Activated CD8-positive, alpha-beta memory T cell treated with anti-CD3 and anti-CD28 coated beads for 24 hours (primary cell): ENCODE data around the gene DOK4.
"Not testable (repeated sequence)": the region's sequence is repeated elsewhere in the genome, so short reads cannot be mapped to it uniquely, and the experiment has no call there.

ENCODE experiments used
- DNase-seq: peaks from one replicate; pipeline ENCODE4 v3.0.0-alpha.2; 2020

Gene DOK4

DNA sequence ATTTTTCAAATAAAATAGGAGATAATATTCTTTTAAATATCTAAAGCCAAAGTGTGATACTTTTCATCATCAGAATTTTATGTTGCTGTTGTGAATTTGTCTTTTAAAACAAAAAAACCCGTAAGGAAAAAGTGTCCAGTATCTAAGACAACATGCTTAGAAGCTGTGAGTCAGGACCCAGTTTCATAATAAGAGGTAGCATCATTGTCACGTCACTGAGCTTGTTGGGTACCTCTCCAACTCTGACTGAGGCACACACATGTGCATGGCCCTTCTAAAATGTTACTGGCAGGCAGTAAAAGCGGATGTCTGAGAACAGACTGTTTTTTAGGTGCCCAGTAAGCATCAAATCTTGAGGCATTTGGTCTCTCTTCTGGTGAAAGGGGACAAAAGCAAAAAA lies 41.6 kb downstream of the DOK4 start:
- no peak for DNase-seq

DNA sequence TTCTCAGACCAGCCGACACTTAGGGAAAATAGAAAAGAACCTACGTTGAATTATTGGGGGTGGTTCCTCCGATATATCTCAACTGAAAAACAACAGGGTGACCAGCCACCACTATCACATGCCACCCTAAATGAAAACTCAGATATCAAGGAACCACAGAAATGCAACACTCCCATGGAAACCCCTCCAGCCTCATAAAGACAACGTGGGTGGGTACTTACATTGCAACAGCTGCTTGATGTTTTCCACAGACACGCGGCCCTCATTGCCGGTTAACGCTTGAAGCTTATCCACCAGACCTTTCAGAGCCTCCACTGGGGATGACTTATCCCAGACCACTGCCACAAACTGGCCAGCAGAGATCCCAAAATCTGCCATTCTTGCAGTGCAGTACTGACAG lies 45.7 kb downstream of the DOK4 start:
- not testable (repeated sequence) for DNase-seq

DNA sequence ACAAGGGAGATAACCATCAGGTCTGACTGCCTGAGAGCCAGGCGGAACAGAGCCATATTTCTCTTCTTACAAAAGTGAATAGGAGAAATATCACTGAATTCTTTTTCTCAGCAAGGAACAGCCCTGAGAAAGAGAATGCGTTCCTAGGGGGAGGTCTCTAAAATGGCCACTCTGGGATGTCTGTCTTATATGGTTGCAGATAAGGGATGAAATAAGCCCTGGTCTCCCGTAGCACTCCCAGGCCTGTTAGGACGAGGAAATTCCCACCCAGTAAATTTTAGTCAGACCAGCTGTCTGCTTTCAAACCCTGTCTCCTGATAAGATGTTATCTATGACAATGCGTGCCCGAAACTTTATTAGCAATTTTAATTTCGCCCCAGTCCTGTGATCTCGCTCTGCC lies 46.3 kb downstream of the DOK4 start:
- DNase-seq: not testable (repeated sequence)

DNA sequence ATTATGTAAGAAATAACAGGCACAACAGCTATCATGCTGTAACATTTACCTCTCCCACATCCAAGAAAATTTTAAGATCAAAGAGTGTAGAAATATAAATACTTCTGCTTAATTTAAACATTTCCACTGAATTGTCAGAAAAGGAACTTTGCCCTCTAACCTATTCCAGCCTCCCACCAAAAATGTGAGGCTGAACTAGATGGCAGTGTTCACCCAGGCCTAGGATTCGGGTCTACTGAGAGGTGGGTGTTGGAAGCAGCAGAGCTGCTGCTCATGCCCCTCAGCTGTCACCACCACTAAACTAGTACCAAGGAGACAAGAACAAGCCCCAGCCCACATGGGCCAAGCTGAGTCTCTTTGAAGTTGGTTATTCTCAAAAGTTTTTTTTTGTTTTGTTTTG lies 50.5 kb downstream of the DOK4 start:
- no peak for DNase-seq

DNA sequence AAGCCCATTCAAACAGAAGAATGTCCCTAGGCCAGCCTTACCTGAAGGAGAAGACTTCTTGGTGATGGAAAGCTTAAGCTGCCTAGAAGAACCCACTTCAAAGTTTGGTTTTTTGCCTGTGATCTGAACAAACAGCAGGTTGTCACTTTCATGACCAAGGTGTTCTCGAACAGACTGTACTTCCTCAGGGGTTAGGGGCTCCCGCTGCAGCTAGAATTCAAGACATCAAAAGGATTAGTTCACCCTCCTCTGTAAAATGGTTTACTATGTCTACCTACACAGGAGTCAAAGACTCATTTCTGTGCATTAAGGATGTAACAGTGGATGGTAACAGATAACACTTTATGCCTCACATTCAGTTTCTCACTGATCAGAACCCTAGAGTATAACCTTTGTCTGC lies 52.3 kb downstream of the DOK4 start:
- no peak for DNase-seq

DNA sequence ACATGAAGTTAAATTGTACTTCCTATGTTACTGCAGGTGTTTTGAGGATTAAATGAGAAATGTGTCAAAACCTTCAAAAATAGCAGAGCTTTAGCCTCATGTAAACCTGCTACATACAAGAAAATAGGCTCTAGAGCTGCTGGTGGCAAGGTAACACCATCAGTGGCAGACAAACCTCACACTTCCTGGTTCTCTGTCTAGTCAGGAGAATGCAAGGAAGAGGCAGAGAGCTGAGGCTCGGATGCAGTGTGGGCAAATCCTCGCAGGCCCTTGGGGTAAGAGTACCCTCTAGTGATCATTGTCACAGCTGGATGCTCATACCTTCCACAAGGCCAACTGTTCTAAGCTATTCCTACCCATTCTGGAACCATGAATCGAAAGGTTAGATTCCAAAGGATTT lies 53.3 kb downstream of the DOK4 start:
- DNase-seq: no peak

DNA sequence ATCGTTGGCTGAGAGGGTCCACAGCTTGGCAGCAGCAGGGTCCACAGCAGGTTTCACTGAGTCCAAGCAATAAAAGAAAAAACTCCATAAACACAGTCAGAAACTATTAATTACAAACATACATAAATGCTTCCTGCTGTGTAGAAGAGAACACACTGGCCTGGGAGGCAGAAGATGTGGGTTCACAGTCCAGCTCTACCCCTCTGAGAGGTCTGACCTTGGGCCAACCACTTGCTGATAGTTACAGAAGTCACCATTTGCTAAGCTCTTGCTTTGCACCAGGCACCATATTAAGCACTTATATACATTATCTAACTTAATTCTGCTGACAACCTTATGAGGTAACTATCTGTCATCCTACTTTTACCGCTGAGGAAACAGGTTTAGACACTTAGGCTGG lies 53.8 kb downstream of the DOK4 start:
- no peak for DNase-seq

DNA sequence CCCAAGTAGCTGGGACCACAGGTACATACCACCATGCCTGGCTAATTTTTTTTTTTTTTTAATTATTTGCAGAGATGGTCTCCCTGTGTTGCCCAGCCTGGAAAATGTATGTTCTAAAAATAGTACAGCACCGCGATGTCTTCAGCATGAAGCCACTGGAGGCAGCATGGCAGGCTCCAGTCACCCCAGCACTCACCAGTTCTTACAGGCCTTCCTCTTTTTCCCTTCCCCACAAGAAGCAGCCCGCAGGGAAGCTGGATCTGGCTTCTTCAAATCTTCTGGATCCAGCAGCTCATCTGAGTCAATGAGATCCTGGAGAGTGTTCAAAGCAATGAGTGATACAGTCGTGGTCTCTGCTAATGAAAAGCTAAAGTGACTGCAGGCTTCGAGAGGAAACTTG lies 55.3 kb downstream of the DOK4 start:
- no peak for DNase-seq

DNA sequence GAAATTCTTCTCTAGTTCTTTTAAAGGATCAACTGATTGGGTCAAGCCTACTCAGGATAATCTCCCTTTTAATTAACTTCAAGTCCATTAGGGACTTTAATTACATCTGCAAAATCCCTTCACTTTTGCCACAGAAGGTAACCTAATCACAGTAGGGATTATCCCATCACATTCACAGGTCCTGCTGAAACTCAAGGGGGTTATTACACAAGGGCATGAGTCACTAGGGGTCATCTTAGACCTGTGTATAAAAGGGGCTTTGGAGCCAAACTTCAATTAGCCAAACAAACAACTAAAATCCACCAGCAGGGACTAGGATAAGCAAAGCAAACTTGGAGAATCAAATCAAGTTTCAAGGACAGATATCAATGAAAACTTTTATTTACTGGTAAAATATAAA lies 58.5 kb downstream of the DOK4 start:
- DNase-seq: no peak

DNA sequence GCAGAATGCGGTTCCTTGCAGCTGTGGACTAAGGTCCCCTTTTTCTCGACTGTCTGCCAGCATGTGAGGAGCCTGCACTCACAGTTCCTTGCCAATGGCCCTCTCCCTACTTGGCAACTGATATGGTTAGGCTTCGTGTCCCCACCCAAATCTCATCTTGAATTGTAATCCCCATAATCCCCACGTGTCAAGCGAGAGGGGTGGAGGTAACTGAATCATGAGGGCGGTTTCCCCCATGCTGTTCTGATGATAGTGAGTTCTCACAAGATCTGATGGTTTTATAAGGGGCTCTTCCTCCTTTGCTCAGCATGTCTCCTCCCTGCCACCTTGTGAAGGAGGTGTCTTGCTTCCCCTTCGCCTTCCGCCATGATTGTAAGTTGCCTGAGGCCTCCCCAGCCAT lies 59.0 kb downstream of the DOK4 start:
- no peak for DNase-seq

DNA sequence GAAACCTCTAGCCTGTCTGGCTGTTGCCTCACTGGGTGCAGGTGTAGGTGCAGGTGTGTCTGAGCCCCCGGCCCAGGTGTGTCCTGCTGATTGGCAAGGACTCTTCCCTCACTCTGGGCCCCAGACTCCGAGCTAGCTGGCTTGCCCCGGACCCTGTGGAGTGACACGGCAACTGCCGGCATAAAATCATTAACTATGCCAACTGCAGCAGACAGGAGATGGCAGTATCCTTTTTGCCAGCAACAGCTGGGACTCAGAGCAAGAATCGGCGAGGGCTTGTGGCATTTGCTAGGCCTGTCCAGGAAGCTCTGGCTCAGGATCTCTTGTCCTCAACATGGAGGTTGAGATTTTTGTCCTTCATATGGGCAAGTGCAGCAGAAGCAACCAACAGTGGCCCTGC lies 59.9 kb downstream of the DOK4 start:
- no peak for DNase-seq

DNA sequence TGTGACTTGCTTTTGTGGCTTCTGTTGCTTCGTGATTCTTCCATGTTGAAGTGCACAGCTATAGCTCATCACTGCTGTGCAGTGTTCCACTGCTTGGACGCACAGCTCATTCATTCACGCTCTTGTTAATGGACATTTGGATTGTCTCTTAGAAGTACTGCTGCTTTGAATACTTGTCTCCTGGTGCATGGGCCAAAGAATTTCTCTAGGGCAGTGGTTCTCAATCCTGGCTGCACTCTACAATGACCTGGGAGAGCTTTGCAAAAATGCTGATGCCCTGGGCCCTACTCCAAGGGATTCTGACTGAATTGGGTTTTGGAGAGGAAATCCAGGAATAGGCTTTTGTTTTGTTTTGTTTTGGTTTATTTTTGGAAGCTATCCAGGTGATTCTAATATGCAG lies 61.7 kb downstream of the DOK4 start:
- DNase-seq: no peak

DNA sequence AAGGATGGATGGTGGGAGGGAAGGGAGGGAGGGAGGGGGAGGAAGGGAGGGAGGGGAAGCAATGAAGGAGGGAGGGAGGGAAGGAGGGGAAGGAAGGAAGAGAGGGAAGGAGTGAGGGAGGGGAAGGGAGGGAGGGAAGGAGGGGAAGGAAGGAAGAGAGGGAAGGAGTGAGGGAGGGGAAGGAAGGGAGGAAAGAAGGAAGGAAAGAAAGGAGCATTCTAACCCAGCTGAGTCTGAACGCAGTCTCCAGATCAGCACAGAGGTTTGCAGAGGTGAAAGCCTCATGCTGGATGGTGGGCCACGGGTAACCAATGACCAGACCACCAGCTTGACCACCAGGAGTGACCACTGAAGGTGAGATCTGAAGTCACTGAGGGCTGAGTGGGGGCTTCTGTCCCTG lies 63.1 kb downstream of the DOK4 start:
- DNase-seq: no peak

DNA sequence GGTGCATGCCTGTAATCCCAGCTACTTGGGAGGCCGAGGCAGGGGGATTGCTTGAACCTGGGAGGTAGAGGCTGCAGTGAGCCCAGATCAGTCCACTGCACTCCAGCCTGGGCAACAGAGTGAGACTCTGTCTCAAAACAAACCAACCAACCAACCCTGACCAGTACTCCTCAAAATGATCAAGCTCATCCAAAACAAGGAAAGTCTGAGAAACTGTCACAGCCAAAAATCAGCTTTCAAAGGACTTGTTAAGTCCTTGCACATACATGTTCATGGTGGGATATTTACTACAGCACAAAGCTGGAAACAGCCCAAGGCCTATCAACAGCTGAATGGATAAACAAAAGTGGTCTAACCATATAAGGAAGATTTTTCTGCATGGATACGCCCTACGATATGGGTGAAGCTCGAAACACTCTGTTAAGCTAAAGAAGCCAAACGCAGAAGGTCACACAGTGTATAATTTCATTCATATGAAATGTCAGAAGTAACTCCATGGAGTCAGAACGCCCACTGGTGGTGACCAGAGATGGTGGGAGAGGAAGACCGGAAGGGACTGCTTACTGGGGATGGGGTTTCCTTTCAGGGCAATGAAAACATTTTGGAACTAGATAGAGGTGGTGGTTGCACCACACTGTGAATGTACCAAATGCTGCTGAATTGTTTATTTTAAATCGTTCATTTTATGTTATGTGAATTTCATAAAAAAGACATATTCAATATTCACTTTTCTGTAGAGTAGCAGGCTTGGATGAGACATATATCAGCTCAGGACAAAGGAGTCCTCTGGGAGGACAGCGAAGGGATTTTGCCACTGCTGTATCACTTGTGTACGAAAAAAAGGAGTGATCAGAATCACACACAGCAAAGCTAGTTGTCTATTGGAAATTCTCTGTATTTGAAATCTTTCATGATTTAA lies 64.0 kb downstream of the DOK4 start:
- no peak for DNase-seq
